Gastrocnemius medialis (tissue), 4 donors: ENCODE results near the gene AREL1.

Experiments used
- POLR2A ChIP-seq, 2 donors: fragments of 450-650 bp; IDR thresholded peaks; one replicate each; pipeline ENCODE4 v1.6.1; 2017; ENCODE audit warnings: antibody characterized with exemption in 2 of 2, mild to moderate bottlenecking in 2 of 2, moderate library complexity in 2 of 2
- TF ChIP-seq, protein P1 (sequence below), 5 experiments: fragments of 450-650 bp in 3 of 5; fragments of 200-600 bp in 2 of 5; sonication (generic) in 2 of 5; IDR thresholded peaks in 4 of 5; conservative IDR thresholded peaks in 1 of 5; 1 replicate in 4 of 5; 2 replicates in 1 of 5; pipeline ENCODE4 v1.5.1; 2016 to 2019; ENCODE audit warnings: antibody characterized with exemption in 5 of 5, mild to moderate bottlenecking in 3 of 5, moderate library complexity in 3 of 5

DNA sequence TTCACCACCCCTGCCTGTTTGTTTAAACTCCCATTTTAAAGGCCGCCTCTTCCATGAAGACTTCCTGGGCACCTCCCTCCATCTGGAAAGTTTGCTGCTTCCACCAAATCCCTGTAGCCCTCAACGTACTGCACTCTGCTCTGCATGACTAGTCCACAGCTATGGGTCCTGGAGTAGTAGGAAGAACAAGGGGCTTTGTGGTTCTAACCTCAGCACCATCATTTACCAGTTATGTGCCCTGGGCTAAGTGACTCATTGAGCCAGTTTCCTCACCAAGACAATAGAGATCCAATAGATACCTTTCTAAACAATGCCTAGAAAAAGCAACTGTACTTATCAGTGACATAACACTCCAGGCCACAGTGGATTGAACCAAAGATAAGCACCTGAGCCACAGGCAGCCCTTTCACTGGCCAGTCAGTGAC, 92.4 kb downstream of the AREL1 start:
- TF ChIP-seq, protein P1, sequence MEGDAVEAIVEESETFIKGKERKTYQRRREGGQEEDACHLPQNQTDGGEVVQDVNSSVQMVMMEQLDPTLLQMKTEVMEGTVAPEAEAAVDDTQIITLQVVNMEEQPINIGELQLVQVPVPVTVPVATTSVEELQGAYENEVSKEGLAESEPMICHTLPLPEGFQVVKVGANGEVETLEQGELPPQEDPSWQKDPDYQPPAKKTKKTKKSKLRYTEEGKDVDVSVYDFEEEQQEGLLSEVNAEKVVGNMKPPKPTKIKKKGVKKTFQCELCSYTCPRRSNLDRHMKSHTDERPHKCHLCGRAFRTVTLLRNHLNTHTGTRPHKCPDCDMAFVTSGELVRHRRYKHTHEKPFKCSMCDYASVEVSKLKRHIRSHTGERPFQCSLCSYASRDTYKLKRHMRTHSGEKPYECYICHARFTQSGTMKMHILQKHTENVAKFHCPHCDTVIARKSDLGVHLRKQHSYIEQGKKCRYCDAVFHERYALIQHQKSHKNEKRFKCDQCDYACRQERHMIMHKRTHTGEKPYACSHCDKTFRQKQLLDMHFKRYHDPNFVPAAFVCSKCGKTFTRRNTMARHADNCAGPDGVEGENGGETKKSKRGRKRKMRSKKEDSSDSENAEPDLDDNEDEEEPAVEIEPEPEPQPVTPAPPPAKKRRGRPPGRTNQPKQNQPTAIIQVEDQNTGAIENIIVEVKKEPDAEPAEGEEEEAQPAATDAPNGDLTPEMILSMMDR (IDR thresholded peaks at IDR 0.05 in 4 of 5, conservative IDR thresholded peaks at IDR 0.05 in 1 of 5) = no peak
- TF ChIP-seq POLR2A (IDR thresholded peaks at IDR 0.05) = no peak
